Motor neuron (in vitro differentiated cells): Measurements from ENCODE around the gene GUK1. TPM values are rescaled to one million over a fixed set of nuclear protein-coding genes. Genes with fewer than 3 reads are reported as not detected.
A peak's percentile ranks its signal among the peaks of the same experiment; 100 is the strongest.
"Not testable (repeated sequence)": the region's sequence is repeated elsewhere in the genome, so short reads cannot be mapped to it uniquely, and the experiment has no call there.

ENCODE experiments used
- ATAC-seq, 8 experiments: fragments of 200-7000 bp; cut with Tn5 transposase; replicated peaks in 6 of 8; 2 replicates each; pipeline ENCODE4 v1.8.0; 2021; ENCODE audit warnings: mild to moderate bottlenecking in 8 of 8, moderate library complexity in 8 of 8
- H3K27ac ChIP-seq, 2 donors: fragments of 250-450 bp; sonication (Bioruptor Pico); 2 replicates each; pipeline ENCODE4 v1.9.0; 2021; ENCODE audit warnings: antibody characterized with exemption in 2 of 2, mild to moderate bottlenecking in 2 of 2, moderate library complexity in 1 of 2
- H3K4me1 ChIP-seq, 2 donors: fragments of 250-450 bp; sonication (Bioruptor Pico); replicated peaks in 1 of 2; 2 replicates each; pipeline ENCODE4 v1.6.1; 2021; ENCODE audit warnings: antibody characterized with exemption in 2 of 2, mild to moderate bottlenecking in 2 of 2, moderate library complexity in 1 of 2
- H3K4me3 ChIP-seq, 5 donors: fragments of 250-450 bp; sonication (Bioruptor Pico); 2 replicates each; pipeline ENCODE4 v1.9.0; 2021; ENCODE audit warnings: antibody characterized with exemption in 5 of 5, mild to moderate bottlenecking in 5 of 5, moderate library complexity in 4 of 5
- WGBS, 10 experiments: fragments of 450-650 bp; shearing (Covaris generic); methylation state at CpG; one replicate each; pipeline ENCODE4 v1.0.0; 2022; 5-methylcytosine and 5-hydroxymethylcytosine counted together
- in situ Hi-C, 9 experiments: fragments of 400-800 bp; cut with MboI; loops; one replicate each; pipeline ENCODE4 v1.15.0; 2021; ENCODE audit warnings: low sequenced_read_pairs in 9 of 9, low pct_unique_long_range_greater_than_20kb in 2 of 9; ENCODE audit not compliant: unreplicated experiment in 9 of 9
- total RNA-seq, 8 experiments: library from RNA; unstranded; fragments of 300-600 nt; gene quantifications; 2 replicates each; pipeline versions ENCODE4 v1.2.3 to v1.2.4, GENCODE V29; 2022

The GUK1 gene
- total RNA-seq, 8 experiments from 2014 or later, result 187 to 466 (median 319) TPM

DNA sequence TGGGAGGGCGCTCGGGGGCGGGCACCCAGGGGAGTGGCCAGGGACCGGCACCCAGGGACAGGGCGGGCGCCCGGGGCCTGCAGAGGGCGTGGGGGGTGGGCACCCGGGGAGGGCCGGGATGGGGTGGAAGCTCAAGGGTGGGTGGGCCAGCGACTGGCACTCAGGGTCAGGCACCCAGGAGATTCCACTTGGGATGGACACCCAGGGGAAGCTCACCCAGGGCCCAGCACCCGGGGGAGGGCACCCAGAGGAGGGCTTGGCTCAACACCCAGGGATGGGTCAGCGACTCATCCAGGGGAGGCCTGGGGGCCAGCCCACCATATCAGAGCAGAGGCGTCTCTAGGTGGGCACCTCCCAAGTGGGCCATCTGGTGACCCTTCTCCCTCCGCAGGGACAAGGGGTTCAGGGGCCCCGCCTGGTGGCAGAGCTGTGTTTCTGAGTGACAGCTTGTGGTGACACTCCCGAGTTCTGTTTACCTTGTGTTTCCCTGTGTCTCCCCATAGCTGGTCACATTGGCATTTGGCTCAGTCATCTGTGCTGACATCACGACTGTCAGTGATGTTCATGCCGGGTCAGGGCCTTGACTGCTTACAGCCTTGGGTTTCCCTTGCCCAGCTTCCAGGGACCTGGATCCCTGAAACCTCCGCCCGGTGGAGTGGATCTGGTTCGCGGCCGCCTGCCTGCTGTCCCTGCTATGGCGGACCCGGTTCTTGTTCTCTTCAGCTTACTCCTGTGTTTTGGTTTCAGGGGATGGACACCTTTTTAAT is 26.3 kb downstream of the GUK1 start:
- H3K4me3 ChIP-seq, result peak overlapping the region; percentile 63 to 83 (median 71)
- in situ Hi-C loops, result no loop called here
- H3K4me1 ChIP-seq, result peaks cover 9 to 10% of the 10 kb centered on the region in 2 donors
- WGBS, 10 experiments, result 0 to 48% (median 37%) methylated on average over 1 to 11 of the region's 26 CpGs; no CpG with 5 or more reads in 4 of the 10 experiments
- peak overlapping the region; percentile 98 to 100 for H3K27ac ChIP-seq
- ATAC-seq, result peak; percentile 5 to 34 (median 20)

DNA sequence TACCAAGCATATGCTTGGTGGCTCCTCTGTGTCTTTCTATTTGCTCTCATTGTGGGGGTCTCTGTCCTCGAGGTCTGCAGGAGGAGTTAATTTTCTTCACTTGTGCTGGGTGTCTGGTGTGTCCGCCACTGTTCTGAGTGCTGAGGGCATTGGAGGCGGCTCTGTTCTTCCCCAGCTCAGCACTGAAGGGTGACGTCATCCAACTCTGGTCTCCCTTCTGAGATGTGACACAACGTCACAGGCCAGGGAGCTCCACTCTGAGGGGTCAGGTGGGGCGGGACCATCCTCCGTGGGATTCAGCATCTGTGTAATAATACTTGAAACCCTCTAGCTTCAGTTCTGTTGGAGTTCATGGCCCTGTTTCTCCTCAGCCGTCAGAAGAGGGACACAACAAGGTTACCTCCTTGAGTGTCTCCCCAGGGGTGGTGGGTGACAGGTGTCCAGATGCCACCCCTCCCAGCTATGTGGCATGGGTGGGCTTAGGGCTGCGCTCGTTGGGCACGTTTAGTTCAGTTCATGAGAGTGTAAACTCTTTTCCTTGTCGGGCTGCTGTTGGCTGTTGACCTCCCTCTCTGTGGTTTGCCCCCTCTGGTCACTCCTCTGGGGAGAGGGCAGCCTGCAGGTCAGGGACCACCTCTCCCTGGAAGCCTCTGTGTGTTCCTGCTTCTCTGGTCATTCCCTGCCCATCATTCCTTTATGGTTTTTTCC is 28.6 kb downstream of the GUK1 start:
- Histone ChIP-seq H3K4me1 (peaks cover 9 to 14% of the 10 kb centered on the region in 2 donors), H3K4me3 (no peak overlapping the region), H3K27ac (no peak overlapping the region)
- WGBS, 10 experiments, result 60 to 94% (median 82%) methylated on average over 1 to 11 of the region's 12 CpGs; no CpG with 5 or more reads in 4 of the 10 experiments
- in situ Hi-C loops, result no loop called here
- ATAC-seq, result no peak

DNA sequence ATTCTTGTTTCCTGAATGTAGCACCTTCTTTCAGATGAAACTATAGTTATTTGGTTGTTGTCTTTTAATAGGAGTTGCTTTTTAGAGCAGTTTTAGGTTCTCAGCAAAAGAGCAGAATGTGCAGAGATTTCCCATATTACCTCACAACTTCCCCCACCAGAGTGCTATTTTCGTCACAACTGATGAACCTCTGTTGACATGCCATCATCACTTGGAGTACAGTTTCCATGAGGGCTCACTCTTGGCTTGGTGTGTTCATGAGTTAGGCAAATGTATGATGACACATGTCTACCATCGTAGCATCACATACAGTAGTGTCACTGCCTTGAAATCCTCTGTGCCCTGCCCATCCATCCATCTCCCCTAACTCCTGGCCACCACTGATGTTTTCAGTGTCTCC is 29.3 kb downstream of the GUK1 start:
- peaks cover 9 to 16% of the 10 kb centered on the region in 2 donors for H3K4me1 ChIP-seq
- WGBS, 10 experiments, result 17 to 100% (median 92%) methylated on average over 1 to 2 of the region's 2 CpGs; no CpG with 5 or more reads in 2 of the 10 experiments
- no peak for ATAC-seq
- H3K27ac ChIP-seq, result no peak overlapping the region
- in situ Hi-C loops, result no loop called here
- no peak overlapping the region for H3K4me3 ChIP-seq

DNA sequence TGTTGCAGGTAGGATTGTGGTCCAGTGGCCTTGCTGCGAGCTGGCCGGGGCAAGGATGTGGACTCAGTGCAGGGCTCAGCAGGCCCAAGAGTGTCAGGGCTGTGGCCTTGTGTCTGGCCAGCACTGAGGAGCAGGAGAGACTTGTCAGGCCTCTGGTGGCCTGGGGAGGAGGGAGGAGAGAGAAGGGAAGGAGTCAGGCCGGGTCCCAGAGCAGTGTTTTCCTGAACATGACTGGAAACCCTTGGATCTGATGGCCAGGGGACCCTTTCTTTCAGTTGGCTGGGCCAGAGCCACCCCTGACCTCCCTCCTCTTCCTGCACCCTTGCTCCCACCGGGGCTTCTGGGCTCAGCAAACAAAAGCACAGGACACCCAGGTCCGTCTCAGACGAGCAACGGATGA is 30.6 kb downstream of the GUK1 start:
- WGBS, 10 experiments, result 74 to 100% (median 84%) methylated on average over 2 to 5 of the region's 7 CpGs; no CpG with 5 or more reads in 3 of the 10 experiments
- Histone ChIP-seq H3K4me1 (peaks cover 6 to 17% of the 10 kb centered on the region in 2 donors), H3K27ac (no peak overlapping the region), H3K4me3 (no peak overlapping the region)
- in situ Hi-C loops, result no loop called here
- no peak for ATAC-seq

GRCh38 chr1:228171221-228171891 is 31.3 kb downstream of the GUK1 start:
- H3K4me3 ChIP-seq, result no peak overlapping the region
- in situ Hi-C loops, result no loop called here
- 47 to 95% (median 74%) methylated on average over 2 to 8 of the region's 10 CpGs; no CpG with 5 or more reads in 2 of the 10 experiments for WGBS, 10 experiments

DNA sequence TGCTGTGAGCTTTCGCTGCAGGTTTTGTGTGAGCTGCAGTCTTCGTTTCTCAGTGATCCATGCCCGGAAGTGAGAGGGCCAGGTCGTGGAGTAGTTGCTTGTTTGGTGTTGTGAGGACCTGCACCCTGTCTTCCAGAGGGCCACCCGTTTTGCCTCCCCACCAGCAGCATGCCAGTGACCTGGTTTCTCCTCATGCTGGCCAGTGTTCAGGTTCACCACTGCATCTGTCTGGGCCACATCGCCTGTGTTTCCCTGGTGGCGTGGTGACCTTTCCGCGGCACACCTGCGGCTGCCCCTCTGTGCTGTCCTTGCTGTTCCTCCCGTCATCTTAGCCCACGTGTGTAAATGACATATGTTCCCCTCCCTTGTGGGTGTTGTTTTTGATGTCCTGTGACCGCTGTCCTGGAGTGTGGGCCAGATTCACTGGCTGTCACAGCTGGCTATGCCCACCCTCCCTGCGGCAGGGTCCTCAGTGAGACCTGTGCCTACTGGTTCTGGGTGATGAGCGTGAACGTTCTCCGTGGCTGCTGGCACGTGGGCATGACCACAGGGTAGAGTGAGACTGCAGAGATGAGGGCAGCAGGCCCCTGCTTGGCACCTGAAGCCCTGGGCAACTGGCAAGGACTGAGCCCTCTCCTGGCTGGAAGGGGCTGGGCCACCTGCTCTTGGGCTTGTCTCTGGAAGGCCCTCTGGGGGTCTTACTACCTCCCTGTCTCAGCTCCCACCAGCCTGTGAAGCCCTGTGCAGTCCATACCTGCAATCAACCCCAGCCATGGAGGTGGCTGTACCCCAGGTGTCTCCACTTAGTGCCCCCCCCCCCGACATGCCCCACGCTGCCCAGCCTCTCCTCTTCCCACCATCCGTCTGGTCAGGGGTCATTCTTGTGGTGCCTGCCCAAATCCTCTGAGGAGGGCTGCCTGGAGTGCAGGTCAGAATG is 32.8 kb downstream of the GUK1 start:
- ATAC-seq, result no peak
- WGBS, 10 experiments, result 70 to 100% (median 88%) methylated on average over 1 to 11 of the region's 21 CpGs; no CpG with 5 or more reads in 4 of the 10 experiments
- H3K4me3 ChIP-seq, result no peak overlapping the region
- in situ Hi-C loops, result no loop called here
- H3K4me1 ChIP-seq, result peaks cover 0 to 11% of the 10 kb centered on the region in 2 donors
- no peak overlapping the region for H3K27ac ChIP-seq

More at GRCh38 chr1:228171221-228171891, 31.3 kb downstream of the GUK1 start:
- Histone ChIP-seq H3K4me1 (peaks cover 6 to 17% of the 10 kb centered on the region in 2 donors), H3K27ac (no peak overlapping the region)
- ATAC-seq, result no peak

GRCh38 chr1:228173528-228174481 is 33.7 kb downstream of the GUK1 start:
- Histone ChIP-seq H3K4me3 (peak overlapping the region in 1 of 5 donors; percentile 29), H3K27ac (peak overlapping the region in 1 of 2 donors; percentile 7), H3K4me1 (peaks cover 0 to 11% of the 10 kb centered on the region in 2 donors)
- WGBS, 10 experiments, result 0 to 90% (median 50%) methylated on average over 2 to 7 of the region's 69 CpGs; no CpG with 5 or more reads in 7 of the 10 experiments
- in situ Hi-C loops, result not testable (repeated sequence)
- peak; percentile 18 to 87 (median 64) for ATAC-seq

DNA sequence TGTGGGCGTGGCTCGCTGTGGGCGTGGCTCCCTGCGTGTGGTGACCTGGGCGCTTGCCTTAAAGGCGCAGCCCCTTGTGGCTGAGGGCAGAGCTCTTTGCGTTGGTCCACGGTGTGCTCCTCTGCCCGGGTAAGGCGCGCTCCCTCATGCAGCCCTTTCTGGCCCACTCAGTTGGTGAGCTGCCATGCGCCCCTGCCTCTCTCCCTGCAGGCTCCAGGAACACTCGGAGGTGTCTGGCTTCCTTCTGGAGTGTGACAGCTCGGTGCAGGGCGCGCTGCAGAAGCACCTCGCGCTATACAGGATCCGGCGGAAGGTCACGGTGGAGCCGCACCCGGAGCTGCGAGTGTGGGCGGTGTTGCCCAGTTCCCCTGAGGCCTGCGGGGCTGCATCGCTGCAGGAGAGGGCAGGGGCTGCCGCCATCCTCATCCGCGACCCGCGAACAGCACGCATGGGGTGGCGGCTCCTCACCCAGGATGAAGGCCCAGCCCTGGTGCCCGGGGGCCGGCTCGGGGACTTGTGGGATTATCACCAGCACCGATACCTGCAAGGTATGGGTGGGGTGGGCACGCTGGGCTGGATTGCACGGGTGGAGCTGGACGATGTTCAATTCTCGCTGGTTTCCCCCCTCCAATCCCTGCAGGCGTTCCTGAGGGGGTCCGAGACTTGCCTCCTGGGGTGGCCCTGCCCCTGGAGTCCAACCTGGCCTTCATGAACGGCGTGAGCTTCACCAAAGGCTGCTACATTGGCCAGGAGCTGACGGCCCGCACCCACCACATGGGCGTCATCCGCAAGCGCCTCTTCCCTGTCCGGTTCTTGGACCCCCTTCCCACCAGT is 34.6 kb downstream of the GUK1 start:
- peak overlapping the region in 2 of 5 donors; percentile 19 to 23 for H3K4me3 ChIP-seq
- WGBS, 10 experiments, result 79 to 94% (median 84%) methylated on average over 2 to 33 of the region's 52 CpGs; no CpG with 5 or more reads in 5 of the 10 experiments
- peak overlapping the region; percentile 36 to 55 for H3K27ac ChIP-seq
- ATAC-seq, result peak in 6 of 8 experiments; percentile 16 to 71 (median 62)
- in situ Hi-C loops, result no loop called here
- H3K4me1 ChIP-seq, result peaks cover 0 to 11% of the 10 kb centered on the region in 2 donors

DNA sequence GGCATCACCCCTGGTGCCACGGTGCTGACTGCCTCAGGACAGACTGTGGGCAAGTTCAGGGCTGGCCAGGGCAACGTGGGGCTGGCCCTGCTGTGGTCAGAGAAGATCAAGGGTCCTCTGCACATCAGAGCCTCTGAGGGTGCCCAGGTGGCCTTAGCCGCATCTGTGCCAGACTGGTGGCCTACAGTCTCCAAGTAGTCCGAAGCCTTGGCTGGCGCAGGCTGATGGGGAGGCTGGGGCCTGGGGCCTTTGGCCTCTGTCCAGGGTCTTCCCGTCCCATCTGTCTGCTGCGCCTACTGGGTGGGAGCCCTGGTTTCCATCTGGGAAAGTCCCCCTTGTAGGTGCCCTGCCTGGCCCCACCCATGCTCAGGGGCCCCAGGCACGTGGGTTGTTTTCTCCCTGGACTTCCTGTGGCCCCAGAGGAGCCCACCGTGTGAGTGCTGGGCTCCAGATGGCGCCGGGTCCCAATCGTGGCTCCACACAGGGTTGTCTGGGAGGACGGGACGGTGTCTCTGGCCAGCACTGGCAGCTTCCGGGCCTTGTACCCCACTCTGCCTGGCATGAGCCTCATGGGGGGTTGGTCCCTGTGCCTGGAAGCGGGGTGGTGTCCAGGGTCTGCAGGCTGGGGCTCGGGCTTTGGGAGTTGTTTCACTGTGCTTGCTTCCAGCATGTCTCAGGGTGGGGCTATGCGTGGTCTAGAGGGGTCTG is 35.4 kb downstream of the GUK1 start:
- in situ Hi-C loops, result no loop called here
- Histone ChIP-seq H3K4me3 (no peak overlapping the region), H3K4me1 (peaks cover 0 to 11% of the 10 kb centered on the region in 2 donors), H3K27ac (no peak overlapping the region)
- no peak for ATAC-seq
- WGBS, 10 experiments, result 60 to 92% (median 81%) methylated on average over 1 to 7 of the region's 18 CpGs; no CpG with 5 or more reads in 5 of the 10 experiments

DNA sequence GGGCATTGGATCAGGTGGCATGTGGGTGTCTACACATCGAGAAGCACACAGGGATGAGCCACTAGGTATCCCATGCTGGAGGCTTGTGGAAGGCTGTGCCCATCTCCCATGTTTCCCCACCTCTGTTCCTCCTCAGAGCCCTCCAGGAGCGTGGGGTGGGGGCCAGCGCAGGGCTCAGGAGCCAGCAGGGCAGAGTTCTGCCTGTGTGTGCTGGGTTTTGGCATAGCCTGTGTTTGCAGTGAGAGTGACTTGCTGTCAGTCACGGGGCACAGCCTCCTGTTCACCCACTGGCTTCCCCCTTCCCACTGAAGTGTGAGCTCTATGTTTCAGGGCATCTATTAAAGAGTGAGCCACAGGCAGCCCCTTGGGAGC is 35.9 kb downstream of the GUK1 start:
- Histone ChIP-seq H3K4me1 (peaks cover 0 to 11% of the 10 kb centered on the region in 2 donors), H3K27ac (no peak overlapping the region), H3K4me3 (no peak overlapping the region)
- ATAC-seq, result no peak
- in situ Hi-C loops, result no loop called here
- WGBS, 10 experiments, result 60 to 100% (median 100%) methylated on average over 1 to 4 of the region's 4 CpGs; no CpG with 5 or more reads in 6 of the 10 experiments
